Skin of body (tissue), 2 donors: Measurements from ENCODE around the gene EIF2S2. TPM values are rescaled to one million over a fixed set of nuclear protein-coding genes. Genes with fewer than 3 reads are reported as not detected.

Experiments used
- DNase-seq: peaks from one replicate; lab custom pipeline; 2025; lab: John Stamatoyannopoulos, UW
- total RNA-seq: library from RNA; depleted of rRNA; stranded (reverse); fragments of >200 nt; gene quantifications from one replicate; pipeline ENCODE4 v1.2.3, GENCODE V29; 2014

Gene EIF2S2
- total RNA-seq, 1 donor from 2014 or later = 37.8 TPM

- no peak for DNase-seq
Observed at GRCh38 chr20:34065260-34065659, 46.8 kb downstream of the EIF2S2 start.

GRCh38 chr20:34064286-34064685 lies 47.8 kb downstream of the EIF2S2 start:
- no peak for DNase-seq

DNA sequence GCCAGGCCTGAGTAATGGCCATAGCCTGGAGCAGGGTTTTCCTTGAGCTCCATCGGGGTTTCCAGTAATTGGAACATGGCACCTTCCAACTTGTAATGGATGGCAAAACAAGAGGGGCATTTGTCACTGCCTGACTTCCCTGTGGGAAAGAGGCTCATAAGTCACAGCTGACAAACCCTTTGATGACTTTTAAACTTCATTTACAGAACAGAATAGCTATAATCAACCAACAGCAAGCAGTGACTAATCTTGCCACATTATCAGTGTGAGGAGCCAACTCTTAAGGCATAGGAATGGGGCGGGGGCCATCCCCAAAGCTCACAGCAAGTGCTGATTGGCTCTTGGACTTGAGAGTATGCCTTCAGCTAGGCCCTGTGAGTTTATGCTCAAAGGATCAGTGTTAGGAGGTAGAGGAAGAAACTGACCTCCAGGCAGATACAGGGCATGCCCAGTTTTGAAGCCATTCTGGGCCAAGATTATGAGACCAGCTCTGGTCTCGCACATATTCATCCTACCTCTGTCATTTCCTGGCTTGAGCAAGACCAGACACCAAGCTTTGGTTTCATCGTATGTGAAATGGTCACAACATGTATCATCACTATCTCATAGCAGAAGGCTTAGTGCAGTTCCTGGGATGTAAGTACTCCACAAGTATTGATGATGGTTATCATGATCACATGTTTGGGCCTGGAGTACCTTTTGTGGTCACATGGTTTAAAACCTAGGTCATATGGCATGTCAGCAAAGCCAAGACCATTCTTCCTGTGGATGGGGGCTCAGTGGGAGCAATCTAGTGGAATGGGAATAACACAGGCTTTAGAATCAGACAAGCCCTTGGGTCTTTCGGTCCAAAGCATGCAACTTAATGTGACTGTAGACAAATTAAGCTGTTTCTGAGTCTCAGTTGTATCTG lies 49.2 kb downstream of the EIF2S2 start:
- DNase-seq = no peak

DNA sequence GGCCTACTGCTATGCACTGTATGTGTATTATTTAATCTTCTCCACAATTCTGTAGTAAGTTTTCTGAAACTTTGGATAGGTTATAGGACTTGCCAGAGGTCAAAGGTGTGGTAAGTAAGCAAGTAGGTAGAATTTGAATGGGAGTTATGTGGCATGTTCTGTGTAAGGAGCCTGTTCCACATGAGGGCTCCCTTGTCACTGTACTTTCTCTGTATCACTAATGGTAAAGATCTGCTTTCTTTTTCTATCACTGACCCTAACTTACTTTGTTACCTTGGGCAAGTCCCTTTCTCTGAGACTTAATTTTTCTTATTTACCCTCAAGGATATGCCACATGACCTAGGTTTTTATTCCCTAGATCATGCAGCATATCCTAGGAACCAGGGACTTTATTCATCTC lies 50.3 kb downstream of the EIF2S2 start:
- no peak for DNase-seq

DNA sequence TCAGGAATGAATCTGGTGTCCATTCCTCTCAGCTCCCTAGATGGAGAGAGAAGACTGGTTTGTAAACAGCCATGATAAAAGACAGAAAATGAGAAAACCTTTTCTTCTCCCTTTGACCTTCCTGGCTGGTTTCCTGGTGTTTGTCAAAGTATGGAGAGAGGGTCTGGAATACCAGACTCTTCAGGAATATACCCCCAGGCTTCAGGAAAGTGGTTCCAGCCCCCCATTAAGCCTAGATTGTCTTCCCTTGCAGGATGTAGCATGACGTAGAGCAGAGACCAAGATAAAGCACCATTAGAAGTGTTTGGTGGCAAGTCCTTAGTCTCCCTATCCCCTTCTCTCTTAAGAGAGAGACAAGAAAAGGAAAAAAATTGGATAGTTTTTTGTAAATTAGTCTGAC lies 51.1 kb downstream of the EIF2S2 start:
- DNase-seq = no peak

GRCh38 chr20:34058831-34059230 lies 53.2 kb downstream of the EIF2S2 start:
- DNase-seq = no peak

DNA sequence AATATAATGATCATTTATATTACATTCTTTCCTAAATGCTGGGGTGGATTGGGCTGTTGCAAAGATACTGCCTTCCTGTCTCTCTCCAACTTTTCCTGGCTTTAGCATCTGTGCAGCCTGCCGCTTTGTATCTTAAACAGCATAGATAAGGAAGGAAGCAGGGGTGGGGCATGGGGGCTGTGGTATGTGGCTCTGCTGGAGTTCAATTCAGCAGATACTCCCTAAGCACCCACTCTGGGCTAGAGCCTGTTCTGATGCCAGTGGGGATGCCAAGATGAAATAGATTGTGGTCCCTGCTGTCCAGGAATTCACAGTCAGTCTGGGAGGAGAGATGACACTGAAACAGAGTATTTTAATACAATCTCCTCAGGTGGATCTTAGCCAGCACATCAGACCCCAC lies 56.8 kb downstream of the EIF2S2 start:
- DNase-seq = no peak

- DNase-seq = peak; percentile 25
Observed at GRCh38 chr20:34052414-34052813, 59.6 kb downstream of the EIF2S2 start.

- no peak for DNase-seq
Observed at GRCh38 chr20:34049897-34050695, 61.9 kb downstream of the EIF2S2 start.

DNA sequence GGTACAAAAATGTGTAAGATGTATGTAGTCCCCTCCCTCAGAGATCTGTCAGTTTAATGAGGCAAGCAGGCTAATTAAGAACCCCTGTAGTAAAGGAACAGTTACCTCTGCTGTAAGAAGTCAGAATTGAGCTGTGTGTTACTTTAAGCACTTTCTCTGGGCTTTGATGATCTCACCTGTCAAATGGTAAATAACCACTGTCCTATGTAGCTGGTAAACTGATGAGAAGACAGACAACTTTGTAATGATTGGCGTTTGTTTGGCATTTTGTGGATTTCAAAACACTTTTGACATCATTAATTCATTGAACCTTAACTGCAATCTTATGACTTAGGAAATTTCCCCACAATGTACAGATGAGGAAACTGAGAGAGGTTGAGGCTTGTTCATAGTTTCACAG lies 62.7 kb downstream of the EIF2S2 start:
- DNase-seq = no peak

GRCh38 chr20:34047917-34048316 lies 64.1 kb downstream of the EIF2S2 start:
- DNase-seq = no peak

GRCh38 chr20:34047010-34047687 lies 64.9 kb downstream of the EIF2S2 start:
- no peak for DNase-seq

DNA sequence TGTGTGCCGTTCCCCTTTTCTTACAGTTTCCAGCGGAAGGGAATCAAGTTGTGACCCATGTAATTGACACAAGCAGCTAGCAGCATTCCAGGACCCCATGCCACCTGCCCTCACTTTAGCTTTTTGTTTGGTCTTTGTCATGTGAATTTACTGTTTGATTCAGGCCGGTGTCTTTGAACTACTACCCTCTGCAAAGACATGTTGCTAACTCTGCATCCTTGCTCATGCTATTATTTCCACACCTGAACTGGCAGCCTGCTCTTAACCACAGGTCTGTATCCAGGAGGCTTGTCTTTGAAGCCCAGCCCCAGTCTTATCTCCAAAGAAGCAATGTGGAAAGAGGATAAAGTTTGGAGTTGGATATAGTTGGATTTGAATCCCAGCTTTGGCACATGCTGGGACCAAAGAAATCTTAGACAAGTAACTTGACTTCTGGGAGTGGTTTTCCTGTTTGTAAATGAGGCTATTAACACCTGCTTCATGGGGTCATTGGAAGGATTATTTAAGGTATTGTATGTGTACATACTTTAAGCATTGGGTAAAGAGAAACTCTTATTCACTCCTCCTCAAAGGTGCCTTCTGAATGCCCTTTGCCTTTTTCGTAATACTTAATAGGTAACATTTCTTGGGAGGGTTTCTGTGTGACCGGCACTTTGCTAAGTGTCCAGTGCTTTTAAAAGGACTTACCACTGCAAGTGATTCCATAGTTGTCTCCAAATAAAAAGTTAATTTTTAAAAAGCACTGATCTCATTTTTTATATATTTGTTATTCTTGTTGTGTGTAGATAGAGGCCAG lies 65.9 kb downstream of the EIF2S2 start:
- DNase-seq = no peak

GRCh38 chr20:34045294-34045693 lies 66.7 kb downstream of the EIF2S2 start:
- no peak for DNase-seq

- DNase-seq = no peak
Observed at GRCh38 chr20:34043025-34043424, 69.0 kb downstream of the EIF2S2 start.

DNA sequence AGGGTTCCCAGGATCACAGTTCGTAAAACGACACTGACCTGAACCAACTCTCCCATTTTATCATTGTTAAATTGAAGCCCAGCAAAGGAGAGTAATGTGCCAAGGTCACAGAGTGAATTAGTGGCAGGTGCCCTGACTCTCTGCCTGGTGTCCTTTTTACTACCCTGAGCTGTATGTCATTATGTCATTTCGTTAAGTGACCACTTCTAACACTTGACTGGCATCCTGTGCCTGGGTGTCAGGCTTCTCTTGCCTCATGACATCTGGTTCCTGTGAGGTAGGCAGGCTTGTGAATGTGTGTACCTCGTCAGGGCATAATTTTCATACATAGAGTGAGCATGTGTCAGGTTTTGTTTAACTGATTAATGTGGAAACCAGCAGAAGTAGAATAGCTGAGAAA lies 69.8 kb downstream of the EIF2S2 start:
- DNase-seq = no peak

- DNase-seq = no peak
Observed at GRCh38 chr20:34041226-34041625, 70.8 kb downstream of the EIF2S2 start.

GRCh38 chr20:34040300-34040995 lies 71.6 kb downstream of the EIF2S2 start:
- DNase-seq = no peak
